Neuronal stem cell (in vitro differentiated cells): ENCODE measurements around the gene HDAC9.

Experiments used
- DNase-seq: peaks from one replicate; pipeline ENCODE4 v3.0.0-alpha.2; 2013; ENCODE audit warnings: low spot score
- H2AFZ ChIP-seq: one replicate; pipeline ENCODE4 v1.6.1; 2013; ENCODE audit warnings: mild to moderate bottlenecking, low read length, inconsistent platforms
- H2AK5ac ChIP-seq: 2 replicates; pipeline ENCODE4 v1.6.1; 2013; ENCODE audit warnings: low read depth, mild to moderate bottlenecking, inconsistent platforms, low read length, moderate library complexity, mixed read lengths
- H2BK120ac ChIP-seq: 2 replicates; pipeline ENCODE4 v1.6.1; 2013; ENCODE audit warnings: low read depth, mild to moderate bottlenecking, inconsistent platforms, low read length, moderate library complexity, mixed read lengths
- H2BK12ac ChIP-seq: one replicate; pipeline ENCODE4 v1.6.1; 2013; ENCODE audit warnings: low read length, inconsistent platforms
- H2BK15ac ChIP-seq: 2 replicates; pipeline ENCODE4 v1.6.1; 2013; ENCODE audit warnings: mild to moderate bottlenecking, low read length, inconsistent platforms, mixed read lengths
- H2BK5ac ChIP-seq: one replicate; pipeline ENCODE4 v1.6.1; 2013; ENCODE audit warnings: inconsistent platforms, mild to moderate bottlenecking, low read length, moderate library complexity
- H3K14ac ChIP-seq: one replicate; pipeline ENCODE4 v1.6.1; 2013; ENCODE audit warnings: low read length, inconsistent platforms
- H3K18ac ChIP-seq: 2 replicates; pipeline ENCODE4 v1.6.1; 2013; ENCODE audit warnings: low read length, inconsistent platforms
- H3K23ac ChIP-seq: 2 replicates; pipeline ENCODE4 v1.6.1; 2013; ENCODE audit warnings: low read depth, mild to moderate bottlenecking, mixed read lengths, low read length, inconsistent platforms; ENCODE audit not compliant: poor library complexity
- H3K27ac ChIP-seq: replicated peaks from 3 replicates; pipeline ENCODE4 v1.5.1; 2013; ENCODE audit warnings: low read length, inconsistent platforms
- H3K27me3 ChIP-seq, 3 experiments: 2 replicates each; pipeline ENCODE4 v1.6.1; 2013; ENCODE audit warnings: low read length in 3 of 3, mild to moderate bottlenecking in 2 of 3, inconsistent platforms in 1 of 3, low read depth in 1 of 3, mixed read lengths in 1 of 3, moderate library complexity in 1 of 3; ENCODE audit not compliant: control insufficient read depth in 3 of 3, insufficient read depth in 3 of 3
- H3K36me3 ChIP-seq, 2 donors: replicated peaks in 1 of 2; 2 replicates each; pipeline ENCODE4 v1.6.1; 2013; ENCODE audit warnings: low read length in 2 of 2; ENCODE audit not compliant: control insufficient read depth in 2 of 2, insufficient read depth in 2 of 2
- H3K4ac ChIP-seq: 2 replicates; pipeline ENCODE4 v1.6.1; 2013; ENCODE audit warnings: inconsistent platforms, mild to moderate bottlenecking, low read length, moderate library complexity
- H3K4me1 ChIP-seq, 2 donors: 1 replicate in 1 of 2; 2 replicates in 1 of 2; pipeline ENCODE4 v1.6.1; 2013; ENCODE audit warnings: low read length in 2 of 2, low read depth in 1 of 2; ENCODE audit not compliant: control insufficient read depth in 2 of 2, insufficient read depth in 1 of 2
- H3K4me2 ChIP-seq: one replicate; pipeline ENCODE4 v1.6.1; 2013; ENCODE audit warnings: mild to moderate bottlenecking, low read length, inconsistent platforms; ENCODE audit not compliant: insufficient read depth, poor library complexity, severe bottlenecking
- H3K4me3 ChIP-seq, 2 donors: 2 replicates each; pipeline ENCODE4 v1.5.1; 2013; ENCODE audit warnings: low read length in 2 of 2, mild to moderate bottlenecking in 2 of 2, inconsistent platforms in 1 of 2, moderate library complexity in 1 of 2
- H3K79me1 ChIP-seq: one replicate; pipeline ENCODE4 v1.6.1; 2013; ENCODE audit warnings: low read depth, mild to moderate bottlenecking, inconsistent platforms, low read length, moderate library complexity
- H3K9ac ChIP-seq: one replicate; pipeline ENCODE4 v1.6.1; 2013; ENCODE audit warnings: mild to moderate bottlenecking, low read depth, low read length, inconsistent platforms; ENCODE audit not compliant: poor library complexity
- H3K9me3 ChIP-seq, 2 donors: replicated peaks in 1 of 2; 2 replicates each; pipeline versions ENCODE3 to v1.6.1; 2013; ENCODE audit warnings: low read length in 2 of 2, mild to moderate bottlenecking in 2 of 2, inconsistent platforms in 1 of 2, low read depth in 1 of 2, mixed read lengths in 1 of 2, moderate library complexity in 1 of 2; ENCODE audit not compliant: control insufficient read depth in 2 of 2, insufficient read depth in 1 of 2
- H4K8ac ChIP-seq: one replicate; pipeline ENCODE4 v1.6.1; 2013; ENCODE audit warnings: low read depth, mild to moderate bottlenecking, inconsistent platforms, low read length, moderate library complexity
- H4K91ac ChIP-seq: one replicate; pipeline ENCODE4 v1.6.1; 2013; ENCODE audit warnings: low read length, low read depth, mild to moderate bottlenecking, inconsistent platforms; ENCODE audit not compliant: poor library complexity
- WGBS, 2 donors: extraction: QIAGEN DNeasy Blood & Tissue Kit; methylation state at CpG; one replicate each; pipeline ENCODE4 v1.1.7; 2013; ENCODE audit warnings: missing lambda C conversion rate in 2 of 2, mixed read lengths in 1 of 2; ENCODE audit not compliant: insufficient read length in 2 of 2, insufficient replicate concordance in 1 of 2; ENCODE audit errors: extremely low coverage in 2 of 2; 5-methylcytosine and 5-hydroxymethylcytosine counted together

The HDAC9 gene

DNA sequence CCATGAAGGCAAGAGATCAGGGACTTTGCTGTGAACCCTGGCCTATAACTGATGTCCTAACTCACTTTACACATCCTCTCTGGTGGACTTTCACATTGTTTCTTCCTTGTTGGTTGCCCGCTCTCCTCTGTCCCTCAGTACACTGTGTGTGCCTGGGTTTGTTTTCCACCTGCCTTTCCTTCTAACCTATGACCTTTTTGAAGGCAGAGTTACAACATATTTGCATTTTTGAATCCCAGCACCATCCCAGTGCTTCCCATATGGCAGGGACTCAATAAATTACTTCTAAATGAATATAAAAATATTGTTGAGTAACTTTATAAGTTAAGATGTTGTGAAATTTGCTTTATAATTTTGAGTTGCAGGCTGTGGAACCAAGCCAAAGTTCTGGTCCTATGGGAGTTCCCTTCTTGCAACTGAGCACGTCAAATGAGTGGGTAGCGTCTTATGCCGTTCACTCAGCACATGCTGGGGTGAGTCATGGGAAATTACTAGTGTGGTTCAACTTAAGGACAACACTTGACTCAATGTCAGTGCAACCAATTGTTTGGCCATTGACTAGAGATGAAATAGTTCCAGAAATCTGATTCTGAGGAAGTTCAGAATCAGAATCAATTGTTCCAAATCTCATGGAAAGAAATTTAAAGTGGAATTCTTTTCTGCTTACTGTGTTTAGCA lies 370.9 kb downstream of the HDAC9 start:
- H2AFZ ChIP-seq, result no peak overlapping the region
- no peak overlapping the region for H4K8ac ChIP-seq
- no peak overlapping the region for H2BK120ac ChIP-seq
- H3K9ac ChIP-seq, result no peak overlapping the region
- WGBS, 2 donors, result no CpG with 5 or more reads among the region's 4 CpGs
- no peaks in the 10 kb centered on the region for H3K27me3 ChIP-seq
- no peak overlapping the region for H3K23ac ChIP-seq
- H3K4ac ChIP-seq, result no peak overlapping the region
- H3K4me3 ChIP-seq, result no peak overlapping the region
- no peaks in the 10 kb centered on the region for H3K36me3 ChIP-seq
- H2AK5ac ChIP-seq, result no peak overlapping the region
- DNase-seq, result no peak
- no peak overlapping the region for H2BK12ac ChIP-seq
- H2BK15ac ChIP-seq, result no peak overlapping the region
- no peak overlapping the region for H3K14ac ChIP-seq
- no peak overlapping the region for H4K91ac ChIP-seq
- H3K79me1 ChIP-seq, result no peaks in the 10 kb centered on the region
- no peak overlapping the region for H3K27ac ChIP-seq
- no peaks in the 10 kb centered on the region for H3K4me1 ChIP-seq
- H3K18ac ChIP-seq, result no peak overlapping the region
- no peak overlapping the region for H3K4me2 ChIP-seq
- no peaks in the 10 kb centered on the region for H3K9me3 ChIP-seq
- H2BK5ac ChIP-seq, result no peak overlapping the region

DNA sequence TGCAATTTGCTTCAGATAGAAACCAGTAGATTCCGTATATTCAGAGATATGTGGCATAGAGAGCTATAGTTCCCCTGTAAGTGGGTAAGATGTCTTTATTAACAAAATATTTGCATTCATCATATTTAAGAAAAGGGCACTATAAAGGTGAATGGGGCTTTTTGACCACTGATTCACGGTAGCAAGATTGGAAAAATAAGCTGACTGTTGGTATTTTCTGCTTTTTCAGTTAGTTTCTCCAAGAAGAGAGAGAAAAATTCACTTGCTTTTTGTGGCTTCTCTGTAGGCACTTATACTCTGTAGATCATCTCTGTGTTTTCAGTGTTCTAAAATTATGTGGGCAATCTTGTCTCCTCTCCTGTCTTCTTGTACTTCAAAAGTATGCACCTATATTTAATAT lies 376.8 kb downstream of the HDAC9 start:
- Histone ChIP-seq H3K14ac (no peak overlapping the region), H4K91ac (no peak overlapping the region), H2BK15ac (no peak overlapping the region), H3K4me1 (no peaks in the 10 kb centered on the region), H2BK12ac (no peak overlapping the region), H3K27ac (no peak overlapping the region), H3K4ac (no peak overlapping the region), H2BK5ac (no peak overlapping the region), H3K4me3 (no peak overlapping the region), H2AK5ac (no peak overlapping the region), H3K18ac (no peak overlapping the region), H3K27me3 (no peaks in the 10 kb centered on the region), H3K9me3 (no peaks in the 10 kb centered on the region), H3K36me3 (no peaks in the 10 kb centered on the region), H3K79me1 (no peaks in the 10 kb centered on the region), H4K8ac (no peak overlapping the region), H2BK120ac (no peak overlapping the region), H3K23ac (no peak overlapping the region), H3K4me2 (no peak overlapping the region), H2AFZ (no peak overlapping the region), H3K9ac (no peak overlapping the region)
- WGBS, 2 donors, result no CpG with 5 or more reads among the region's 2 CpGs
- no peak for DNase-seq

DNA sequence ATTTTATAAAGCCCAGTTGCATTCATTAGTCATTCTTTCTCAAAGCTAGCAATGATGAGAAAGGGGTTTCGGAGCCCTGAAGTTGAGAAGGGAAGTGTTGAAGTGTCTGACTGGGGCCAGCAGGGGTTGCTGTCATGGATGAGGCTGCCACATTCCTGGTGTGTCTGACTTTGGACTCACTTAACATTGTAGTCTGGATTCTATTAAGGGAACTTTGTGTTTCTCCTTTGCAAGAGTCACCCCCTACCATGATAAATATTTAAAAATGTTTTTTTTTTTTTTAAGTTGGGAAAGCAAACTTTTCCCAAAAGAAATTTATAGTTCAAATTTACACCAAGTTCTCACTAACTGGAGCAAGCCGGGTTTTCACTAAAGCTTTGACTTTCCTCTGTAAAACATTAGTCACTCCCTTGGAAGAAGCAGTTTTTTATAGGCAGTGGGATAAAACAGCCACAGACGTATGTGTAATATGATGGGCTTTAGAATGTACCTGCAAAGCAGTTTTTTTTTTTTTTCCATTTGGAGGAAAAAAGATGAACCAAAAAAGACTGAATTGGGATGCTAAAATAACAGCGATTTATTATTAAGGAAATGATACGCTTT lies 378.3 kb downstream of the HDAC9 start:
- Histone ChIP-seq H3K9ac (no peak overlapping the region), H3K14ac (no peak overlapping the region), H3K27me3 (no peaks in the 10 kb centered on the region), H3K4me1 (no peaks in the 10 kb centered on the region), H3K79me1 (no peaks in the 10 kb centered on the region), H3K4ac (no peak overlapping the region), H2AFZ (no peak overlapping the region), H2BK120ac (no peak overlapping the region), H2BK15ac (no peak overlapping the region), H3K18ac (no peak overlapping the region), H4K91ac (no peak overlapping the region), H3K4me2 (no peak overlapping the region), H3K23ac (no peak overlapping the region), H2AK5ac (no peak overlapping the region), H3K36me3 (no peaks in the 10 kb centered on the region), H2BK12ac (no peak overlapping the region), H3K9me3 (peaks cover 0 to 2% of the 10 kb centered on the region in 2 donors), H2BK5ac (no peak overlapping the region), H3K27ac (no peak overlapping the region), H4K8ac (no peak overlapping the region), H3K4me3 (no peak overlapping the region)
- peak; percentile 6 for DNase-seq
- no CpG with 5 or more reads among the region's 5 CpGs for WGBS, 2 donors

DNA sequence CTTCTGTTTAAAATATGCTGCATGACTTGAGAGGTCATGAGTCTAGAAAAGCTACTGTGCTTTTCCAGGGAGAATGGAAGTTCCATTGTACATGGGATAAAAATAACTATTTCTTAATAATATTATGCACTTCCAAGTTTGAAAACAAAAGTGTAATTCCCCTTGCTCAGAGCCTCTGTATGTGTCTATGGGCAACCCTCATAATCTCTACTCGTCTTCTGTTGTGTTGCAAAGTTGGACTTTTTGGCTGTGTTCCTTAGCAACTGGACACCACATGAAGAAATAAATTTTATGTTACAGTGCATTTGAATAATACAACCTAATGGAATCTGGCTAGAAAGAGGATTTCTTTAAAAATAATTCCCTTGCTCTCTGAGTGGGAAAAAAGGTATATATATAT lies 379.3 kb downstream of the HDAC9 start:
- no peak for DNase-seq
- no peak overlapping the region for H3K4me3 ChIP-seq
- no CpG with 5 or more reads among the region's 1 CpG for WGBS, 2 donors
- H3K4ac ChIP-seq, result no peak overlapping the region
- H3K23ac ChIP-seq, result no peak overlapping the region
- no peak overlapping the region for H2BK12ac ChIP-seq
- H3K14ac ChIP-seq, result no peak overlapping the region
- no peak overlapping the region for H3K9ac ChIP-seq
- H3K79me1 ChIP-seq, result no peaks in the 10 kb centered on the region
- no peak overlapping the region for H4K8ac ChIP-seq
- H3K27ac ChIP-seq, result no peak overlapping the region
- H2BK5ac ChIP-seq, result no peak overlapping the region
- H2AK5ac ChIP-seq, result no peak overlapping the region
- no peaks in the 10 kb centered on the region for H3K27me3 ChIP-seq
- no peak overlapping the region for H2BK120ac ChIP-seq
- H3K36me3 ChIP-seq, result no peaks in the 10 kb centered on the region
- no peak overlapping the region for H4K91ac ChIP-seq
- H3K18ac ChIP-seq, result no peak overlapping the region
- H3K9me3 ChIP-seq, result peaks cover 0 to 3% of the 10 kb centered on the region in 2 donors
- no peak overlapping the region for H3K4me2 ChIP-seq
- no peak overlapping the region for H2AFZ ChIP-seq
- no peaks in the 10 kb centered on the region for H3K4me1 ChIP-seq
- no peak overlapping the region for H2BK15ac ChIP-seq
